GM21381 (cell line): ENCODE results near the gene HOXB9.

Experiments used
- ATAC-seq: cut with Tn5 transposase; IDR thresholded peaks from one replicate; pipeline ENCODE4 v1.9.1; 2021; ENCODE audit warnings: mild to moderate bottlenecking, moderate library complexity; ENCODE audit not compliant: unreplicated experiment

The HOXB9 gene

DNA sequence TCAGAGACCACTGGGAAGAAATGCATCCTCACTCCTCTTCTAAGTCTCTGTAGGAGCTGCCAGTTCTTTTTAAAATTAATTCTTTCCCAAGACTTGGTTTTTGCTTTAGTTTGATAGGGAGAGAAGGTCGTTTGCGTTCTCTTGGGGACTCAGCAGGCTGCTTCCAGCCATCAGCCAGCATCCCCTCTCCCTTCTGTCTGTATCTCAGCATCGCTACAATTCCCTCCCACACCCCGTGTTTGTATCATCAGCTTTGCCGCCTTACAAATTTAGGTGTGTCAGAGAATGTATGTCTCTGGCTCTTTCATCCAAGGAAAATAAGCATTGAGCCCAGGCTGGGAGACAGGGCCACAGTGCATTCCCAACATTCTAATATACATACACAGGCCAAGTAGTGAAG, 26.8 kb downstream of the HOXB9 start:
- no peak for ATAC-seq

DNA sequence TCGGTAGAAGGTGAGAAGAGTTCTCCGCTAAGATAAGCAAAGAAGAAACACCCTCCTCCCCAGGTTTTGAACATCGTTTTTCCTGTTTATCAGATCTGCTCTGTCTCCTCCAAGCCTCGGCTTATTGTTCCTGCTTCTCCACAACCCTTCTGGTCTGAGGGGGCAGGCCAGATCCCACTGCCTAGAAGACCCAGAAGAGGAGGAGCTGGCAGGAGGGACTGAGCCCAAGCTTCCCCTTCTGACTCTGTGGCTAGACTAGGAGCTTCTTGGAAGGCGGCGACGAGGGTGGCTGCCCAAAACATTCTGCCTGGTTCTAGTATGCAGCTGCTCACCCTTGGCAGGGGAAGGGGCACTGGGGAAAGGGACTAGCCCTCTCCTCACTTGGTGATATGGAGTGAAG, 27.4 kb downstream of the HOXB9 start:
- no peak for ATAC-seq

DNA sequence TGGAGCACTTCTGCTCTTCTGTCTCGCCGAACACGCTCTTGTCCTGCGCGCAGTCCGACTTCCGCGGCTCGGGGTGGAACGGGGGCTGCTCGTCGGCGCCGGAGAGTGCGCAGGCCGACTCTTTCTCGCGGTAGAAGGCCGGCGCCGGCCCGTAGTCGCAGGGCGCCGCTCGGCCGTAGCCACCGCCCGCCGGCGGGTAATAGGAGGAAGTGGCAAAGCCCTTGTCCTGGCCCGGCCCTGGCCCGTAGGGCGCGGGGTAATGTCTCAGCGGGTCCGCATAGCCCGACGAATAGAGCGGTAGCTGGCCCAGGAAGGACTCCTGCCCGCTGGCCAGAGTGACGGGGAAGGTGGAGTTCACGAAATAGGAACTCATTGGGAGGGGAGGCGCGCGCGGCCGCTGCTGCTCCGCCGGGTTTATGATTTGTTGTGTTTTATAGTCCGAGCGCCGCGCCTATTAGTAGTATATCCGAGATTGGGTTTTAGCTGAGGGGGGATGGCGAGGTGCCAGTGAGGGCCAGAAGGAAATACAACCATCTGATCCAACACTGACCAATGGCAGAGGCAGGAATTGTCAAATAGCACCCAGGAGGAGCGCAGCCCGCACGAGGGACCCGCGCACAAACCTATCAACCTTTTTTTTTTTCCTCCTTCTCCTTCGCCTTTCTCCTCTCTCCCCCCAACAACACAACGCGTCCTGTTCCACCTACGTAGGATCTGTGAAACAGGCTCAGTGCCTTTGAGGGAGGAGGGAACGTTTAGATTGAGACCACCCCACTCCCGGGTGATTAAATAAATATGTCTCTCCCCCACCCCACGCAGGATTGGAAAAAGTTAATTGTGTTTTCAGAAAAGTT, 28.2 kb downstream of the HOXB9 start:
- no peak for ATAC-seq

DNA sequence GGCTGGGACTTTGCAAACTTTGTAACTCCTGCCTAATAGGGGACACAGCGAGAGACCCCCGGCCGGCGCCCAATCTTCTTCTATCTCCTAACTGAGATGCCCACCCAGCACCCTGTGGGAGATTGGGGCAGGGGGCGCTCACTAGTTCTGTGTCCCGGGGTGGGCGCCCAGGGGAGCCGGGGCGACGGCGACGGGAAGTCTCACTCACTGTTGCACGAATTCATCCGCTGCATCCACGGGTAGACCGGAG, 28.7 kb downstream of the HOXB9 start:
- ATAC-seq: no peak

DNA sequence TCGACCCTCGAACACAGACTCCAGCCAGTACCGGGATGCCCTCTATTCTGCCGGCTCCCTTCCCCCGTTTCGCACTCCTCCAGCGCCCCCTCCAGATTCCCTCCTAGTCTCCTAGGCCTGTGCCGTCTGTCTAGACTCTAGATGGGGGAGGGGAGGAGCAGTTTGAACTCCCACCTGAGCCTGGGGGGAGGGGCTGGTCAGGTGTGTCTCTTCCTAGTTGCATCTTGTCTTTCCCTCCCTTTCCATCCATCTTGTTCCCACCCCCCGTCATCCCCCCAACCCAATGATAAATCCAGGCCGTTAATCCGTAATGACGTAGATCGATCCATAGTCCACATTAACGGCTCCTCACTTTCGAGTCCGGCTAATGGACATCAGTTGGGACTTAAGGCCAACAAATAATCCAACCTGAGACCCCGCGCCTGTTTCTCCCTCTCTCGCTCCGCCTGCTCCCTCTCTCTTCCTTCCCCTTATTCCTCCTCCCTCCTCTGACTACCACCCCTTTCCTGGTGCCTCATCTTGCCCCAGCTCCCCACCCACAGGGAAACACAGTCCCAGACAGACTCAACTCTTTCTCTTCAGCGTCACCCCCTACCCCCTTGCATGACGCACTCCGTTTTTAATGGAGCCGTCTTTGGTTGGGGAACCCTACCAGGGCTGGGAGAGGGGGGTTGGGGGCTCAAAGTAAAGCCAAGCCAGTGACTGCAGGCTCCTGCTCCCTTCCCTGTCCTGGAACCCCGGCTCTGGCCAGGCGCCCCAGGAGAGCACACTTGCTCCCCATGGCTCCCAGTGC, 29.2 kb downstream of the HOXB9 start:
- no peak for ATAC-seq

DNA sequence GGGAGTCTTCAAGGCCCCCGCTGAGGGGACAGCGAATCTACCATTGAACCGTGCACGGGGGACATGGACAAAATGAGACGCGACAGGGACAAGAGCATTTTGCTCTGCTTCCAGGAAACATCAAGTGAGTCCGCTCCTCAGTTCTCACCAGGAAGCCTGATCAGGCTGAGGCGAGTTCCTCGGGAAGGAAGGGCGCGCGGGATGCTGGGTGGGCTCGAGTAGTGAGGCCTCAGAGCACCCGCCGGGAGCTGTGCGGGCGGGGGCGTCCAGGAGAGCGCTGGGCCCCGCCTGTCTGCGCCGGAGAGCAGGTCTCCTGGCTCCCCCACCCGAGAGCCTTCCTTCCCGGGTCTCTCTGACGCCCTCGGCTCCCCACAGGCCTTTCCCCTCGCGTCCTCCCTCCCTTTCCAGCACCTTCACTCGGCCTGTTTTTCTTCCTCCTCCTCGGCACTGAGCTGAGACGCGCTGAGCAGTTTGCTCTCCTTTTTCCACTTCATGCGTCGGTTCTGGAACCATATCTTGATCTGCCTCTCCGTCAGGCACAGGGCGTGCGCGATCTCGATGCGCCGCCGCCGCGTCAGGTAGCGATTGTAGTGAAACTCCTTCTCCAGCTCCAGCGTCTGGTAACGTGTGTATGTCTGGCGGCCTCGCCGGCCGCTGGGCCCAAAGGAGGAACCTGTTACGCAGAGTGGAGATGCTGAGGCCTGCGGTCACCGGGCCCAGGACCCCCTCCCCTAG, 30.0 kb downstream of the HOXB9 start:
- no peak for ATAC-seq

DNA sequence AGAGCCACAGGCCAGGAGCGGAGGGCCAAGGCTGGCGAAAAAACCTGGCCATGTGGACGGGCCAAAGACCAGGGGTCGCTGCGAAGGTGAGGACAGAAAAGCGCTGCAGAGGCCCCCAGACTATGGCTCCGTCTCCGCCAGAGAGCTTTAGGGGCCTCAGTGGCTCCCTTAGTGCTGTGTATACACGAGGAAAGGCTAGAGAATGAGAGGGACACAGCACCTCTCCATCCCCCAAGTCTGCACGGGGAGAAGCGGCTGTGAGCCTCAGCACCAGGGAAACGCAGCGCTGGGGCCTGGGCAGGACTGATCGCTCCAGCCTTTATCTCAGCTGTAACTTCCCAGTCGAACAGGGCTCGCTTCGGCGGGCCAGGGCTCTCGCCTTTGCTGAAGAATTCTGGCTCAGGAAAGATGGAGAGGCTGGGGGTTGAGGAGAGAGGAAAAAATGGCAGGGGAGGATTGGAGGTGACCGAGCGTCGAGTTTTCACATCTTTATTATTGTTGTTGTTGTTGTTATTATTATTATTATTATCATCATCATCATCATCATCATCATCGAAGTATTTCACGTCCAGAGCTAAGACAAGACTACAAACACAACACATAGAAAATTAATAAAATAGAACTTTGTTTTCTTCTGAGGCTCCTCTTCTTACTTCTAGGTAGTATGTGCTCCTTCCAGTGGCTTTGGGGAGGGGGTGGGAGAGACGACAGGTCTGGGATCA, 30.7 kb downstream of the HOXB9 start:
- no peak for ATAC-seq

DNA sequence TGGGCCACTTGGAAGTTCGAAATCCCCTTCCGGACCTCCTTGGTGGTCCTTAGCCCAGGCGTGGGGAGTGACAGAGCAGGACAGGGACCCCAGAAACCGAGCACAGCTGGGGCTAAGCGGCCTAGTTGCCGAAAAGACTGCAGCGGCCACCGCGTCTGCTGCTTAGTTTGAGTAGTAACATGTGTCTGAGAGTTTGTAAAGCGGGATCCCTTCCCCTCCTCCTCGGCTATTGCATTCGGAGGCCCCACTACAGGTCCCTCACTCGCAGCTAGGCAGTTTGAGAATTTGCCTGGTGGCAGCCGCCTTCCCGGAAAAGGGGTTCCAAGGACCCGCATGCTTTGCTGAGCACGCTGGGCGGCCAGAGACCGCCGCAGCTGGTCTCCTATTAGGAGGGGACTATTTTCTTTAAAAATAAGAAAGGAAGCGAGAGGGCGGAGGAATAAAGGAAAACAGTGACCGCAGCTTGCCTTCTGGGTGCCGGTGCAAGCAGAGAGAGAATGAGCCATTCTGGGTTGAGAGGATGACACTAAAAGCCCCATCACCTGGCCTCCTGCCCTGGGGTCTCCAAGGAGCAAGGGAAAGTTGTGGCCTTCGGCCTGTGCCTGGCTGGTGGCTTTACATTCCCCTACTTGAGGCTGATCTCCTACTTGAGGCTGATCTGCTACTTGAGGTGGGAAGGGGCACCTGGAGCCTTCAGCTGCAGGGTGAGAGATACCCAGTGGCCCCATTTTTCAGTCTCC, 31.4 kb downstream of the HOXB9 start:
- no peak for ATAC-seq

DNA sequence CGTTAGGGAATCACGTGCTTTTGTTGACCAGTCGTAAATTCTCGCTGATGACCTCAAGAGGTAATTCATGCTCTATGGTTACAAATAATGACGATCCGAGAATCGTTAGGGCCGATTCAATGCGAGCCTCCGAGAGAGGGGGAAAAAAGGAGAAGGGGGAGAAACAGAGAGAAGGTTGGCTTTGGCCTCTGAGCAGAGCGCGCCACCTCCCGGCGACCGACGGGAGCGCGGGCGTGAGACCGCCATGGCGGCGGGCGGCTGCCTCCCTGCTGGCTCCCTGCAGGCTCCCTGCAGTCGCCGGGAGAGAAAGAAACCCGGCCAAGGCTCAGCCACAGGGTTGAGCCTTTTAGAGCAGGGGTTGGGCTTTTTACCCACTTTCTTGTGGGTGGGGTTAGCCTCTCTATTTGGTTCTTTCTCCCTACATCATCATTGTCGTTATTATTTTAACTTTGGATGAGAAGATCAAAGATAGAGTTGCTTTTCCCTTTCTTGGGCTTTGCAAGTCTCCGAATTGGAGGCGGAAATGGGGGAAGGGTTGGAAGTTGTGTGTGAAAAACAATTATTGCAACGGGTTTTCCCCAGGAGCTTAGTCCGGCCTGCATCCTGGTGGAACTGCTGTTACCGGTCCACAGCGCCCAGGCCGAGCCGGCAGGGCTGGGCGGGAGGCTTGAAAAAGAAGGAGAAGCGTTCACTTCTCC, 32.2 kb downstream of the HOXB9 start:
- ATAC-seq: no peak

DNA sequence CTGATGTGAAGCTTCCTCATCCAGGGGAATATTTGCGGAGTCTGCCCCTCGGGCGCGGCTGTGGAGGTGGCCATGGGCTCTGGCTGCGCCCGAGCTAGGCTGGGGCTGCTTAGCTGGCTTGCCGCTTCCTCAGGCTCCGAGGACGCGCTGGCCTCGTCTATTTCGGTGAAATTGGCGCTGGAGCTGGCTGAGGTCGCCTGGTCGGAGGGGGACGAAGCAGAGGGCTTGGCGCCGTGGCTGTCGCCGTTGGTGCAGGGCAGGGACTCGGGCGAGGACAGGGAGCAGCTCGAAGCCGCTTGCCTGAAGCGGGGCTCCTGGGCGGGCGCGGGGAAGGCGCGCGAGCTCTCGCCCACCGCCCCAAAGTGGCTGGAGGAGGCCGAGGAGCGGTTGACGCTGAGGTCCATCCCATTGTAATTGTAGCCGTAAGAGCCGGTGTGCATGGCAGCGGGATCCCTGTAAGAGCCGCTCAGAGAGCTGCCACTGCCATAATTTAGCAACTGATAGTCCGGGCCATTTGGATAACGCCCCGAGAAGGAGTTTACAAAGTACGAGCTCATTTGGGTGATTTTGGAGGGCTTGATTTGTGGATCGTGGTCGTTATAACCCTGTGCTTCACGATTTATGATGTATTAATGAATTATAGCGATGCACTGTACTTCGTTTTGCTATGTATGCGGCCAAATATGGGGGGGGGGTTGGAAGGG, 32.9 kb downstream of the HOXB9 start, which contains the start of gene HOXB5:
TSS of gene HOXB5 (minus strand) at position 654 of the 704 bp plus-strand sequence. CDS start at position 557, 97 bp downstream.
- ATAC-seq: no peak

DNA sequence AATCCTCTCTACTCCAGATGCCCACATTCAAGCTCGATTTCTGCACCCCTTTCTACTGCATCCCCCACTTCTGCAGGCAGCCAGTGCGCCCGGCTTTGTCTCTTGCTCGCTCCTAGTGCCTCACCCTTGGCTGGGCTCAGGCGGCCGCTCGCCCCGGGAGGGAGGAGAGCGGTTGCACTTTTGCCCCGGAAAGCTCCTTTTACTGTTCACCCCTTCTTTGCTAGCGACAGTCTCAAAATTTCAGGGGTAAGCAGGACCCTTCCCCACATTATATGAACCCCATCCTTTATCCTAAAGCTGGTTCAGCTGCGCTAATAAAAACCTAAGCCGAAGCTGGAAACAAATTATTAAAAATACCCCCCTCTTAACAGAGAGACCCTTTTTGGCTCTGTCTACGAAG, 33.6 kb downstream of the HOXB9 start:
- no peak for ATAC-seq

DNA sequence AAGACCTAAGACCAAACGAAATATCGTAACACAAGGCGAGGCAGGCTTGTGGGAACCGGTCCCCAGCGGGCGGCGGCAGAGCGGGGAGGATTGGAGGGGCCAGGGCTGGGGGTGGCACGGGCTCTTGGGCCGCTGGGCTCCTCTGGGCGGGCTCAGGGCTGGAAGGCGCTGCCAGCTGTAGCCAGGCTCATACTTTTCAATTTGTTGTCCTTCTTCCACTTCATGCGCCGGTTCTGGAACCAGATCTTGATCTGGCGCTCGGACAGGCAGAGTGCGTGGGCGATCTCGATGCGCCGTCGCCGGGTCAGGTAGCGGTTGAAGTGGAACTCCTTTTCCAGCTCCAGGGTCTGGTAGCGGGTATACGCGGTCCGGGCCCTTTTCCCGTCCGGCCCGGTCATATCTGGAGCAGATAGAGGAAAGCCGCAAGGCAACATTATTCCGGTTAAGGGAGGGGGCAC, 34.1 kb downstream of the HOXB9 start:
- no peak for ATAC-seq

DNA sequence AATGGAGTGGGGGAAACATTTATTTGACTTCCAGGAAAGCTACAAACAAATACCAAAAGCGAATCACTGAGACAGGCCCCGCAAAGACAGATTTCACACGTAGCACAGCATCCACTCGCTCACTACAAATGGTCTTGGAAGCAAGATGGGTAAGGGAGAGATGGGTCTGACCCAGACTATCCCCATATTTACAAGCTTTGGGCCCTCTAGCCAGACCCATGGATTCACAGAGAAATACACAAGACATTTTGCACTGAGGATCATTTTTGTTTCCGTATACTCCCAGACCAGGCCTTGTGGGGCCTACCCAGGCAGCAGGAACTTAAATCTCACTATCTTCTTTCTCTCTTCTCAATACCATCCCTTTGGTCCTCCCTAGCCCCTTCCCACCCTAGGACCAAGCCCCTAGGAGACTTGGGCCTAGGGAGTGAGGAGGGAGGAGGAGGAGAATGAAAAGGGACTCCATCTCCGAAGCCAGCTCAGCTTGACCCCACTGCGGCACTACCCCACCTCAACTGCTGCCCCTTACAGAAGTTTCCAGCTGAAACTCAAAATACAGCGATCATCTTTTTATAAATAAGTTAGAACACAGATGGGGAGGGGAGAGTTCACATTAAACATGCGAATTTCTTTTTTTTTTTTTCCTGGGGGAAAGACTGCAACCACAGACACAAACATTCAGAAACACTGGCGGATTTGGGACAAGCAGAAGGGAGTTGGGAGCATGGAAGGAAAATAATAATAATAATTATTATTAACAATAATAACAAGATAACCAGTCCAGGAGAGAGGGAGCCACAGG, 34.7 kb downstream of the HOXB9 start:
- ATAC-seq: no peak

DNA sequence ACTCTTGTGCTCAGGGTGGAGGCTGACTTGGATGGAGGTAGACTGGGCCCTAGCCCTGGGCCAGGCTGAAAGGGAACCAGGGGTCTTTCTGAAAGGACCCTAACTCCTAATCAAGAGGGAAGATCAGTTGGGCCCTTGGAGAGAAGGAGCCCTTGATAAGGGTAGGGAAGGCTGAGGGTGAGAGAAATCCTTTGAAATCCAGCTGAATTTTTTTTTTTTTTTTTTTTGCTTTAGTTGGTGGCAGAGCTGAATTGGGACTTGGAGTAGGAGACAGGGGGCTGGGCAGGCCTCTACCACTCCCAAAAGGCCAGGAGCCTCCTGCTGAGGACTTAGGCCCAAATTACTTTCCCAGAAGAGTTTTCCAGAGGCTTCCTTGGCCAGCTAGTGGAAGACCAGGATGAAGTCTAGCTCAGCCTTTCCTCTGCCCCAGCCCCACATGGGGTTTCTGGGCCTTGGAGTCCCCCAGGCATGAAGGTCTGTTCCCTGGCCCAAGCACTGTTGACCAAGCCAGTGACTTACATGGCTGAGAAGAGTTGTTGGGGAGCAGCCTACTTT, 35.5 kb downstream of the HOXB9 start:
- no peak for ATAC-seq

DNA sequence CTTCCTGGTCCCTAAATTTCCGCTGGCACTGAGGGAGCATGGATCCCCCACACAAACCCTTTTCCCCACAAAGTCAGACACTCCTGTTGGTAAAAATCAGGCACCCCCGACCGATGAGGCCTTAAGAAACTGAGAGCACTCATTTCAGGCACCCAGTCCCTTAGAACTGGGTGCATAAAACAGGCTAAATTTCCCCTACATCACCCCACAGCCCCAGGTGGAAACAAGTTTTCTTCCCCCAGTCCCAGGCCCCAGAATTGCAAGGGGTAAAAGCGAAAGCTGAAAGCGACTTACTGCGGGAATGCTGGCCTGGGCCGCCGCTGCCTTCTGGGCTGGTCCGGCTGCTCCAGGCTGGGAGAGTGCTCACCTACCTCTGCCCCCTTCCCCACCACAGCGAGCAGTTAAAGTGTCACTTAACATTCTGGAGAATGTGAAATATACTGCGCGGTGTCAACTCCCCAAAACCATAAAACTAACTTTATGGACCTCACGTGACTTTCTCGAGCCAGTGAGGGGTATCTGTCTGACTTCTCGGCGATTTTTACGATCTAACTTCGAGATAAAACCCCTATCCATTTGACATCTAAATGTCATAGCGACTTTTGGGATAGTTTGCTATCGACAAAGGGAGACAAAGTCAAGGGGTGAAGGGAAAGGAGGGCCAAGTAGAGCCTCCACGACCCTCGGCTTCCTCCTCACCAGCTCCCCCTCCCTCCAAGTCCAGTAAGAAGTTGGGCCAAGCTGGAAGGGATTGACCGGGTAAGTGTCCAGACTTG, 36.1 kb downstream of the HOXB9 start, which contains the start of gene HOXB3:
TSS of gene HOXB3 (minus strand) at position 411 of the 776 bp plus-strand sequence. CDS start 37,767 bp downstream, outside the sequence.
- no peak for ATAC-seq

DNA sequence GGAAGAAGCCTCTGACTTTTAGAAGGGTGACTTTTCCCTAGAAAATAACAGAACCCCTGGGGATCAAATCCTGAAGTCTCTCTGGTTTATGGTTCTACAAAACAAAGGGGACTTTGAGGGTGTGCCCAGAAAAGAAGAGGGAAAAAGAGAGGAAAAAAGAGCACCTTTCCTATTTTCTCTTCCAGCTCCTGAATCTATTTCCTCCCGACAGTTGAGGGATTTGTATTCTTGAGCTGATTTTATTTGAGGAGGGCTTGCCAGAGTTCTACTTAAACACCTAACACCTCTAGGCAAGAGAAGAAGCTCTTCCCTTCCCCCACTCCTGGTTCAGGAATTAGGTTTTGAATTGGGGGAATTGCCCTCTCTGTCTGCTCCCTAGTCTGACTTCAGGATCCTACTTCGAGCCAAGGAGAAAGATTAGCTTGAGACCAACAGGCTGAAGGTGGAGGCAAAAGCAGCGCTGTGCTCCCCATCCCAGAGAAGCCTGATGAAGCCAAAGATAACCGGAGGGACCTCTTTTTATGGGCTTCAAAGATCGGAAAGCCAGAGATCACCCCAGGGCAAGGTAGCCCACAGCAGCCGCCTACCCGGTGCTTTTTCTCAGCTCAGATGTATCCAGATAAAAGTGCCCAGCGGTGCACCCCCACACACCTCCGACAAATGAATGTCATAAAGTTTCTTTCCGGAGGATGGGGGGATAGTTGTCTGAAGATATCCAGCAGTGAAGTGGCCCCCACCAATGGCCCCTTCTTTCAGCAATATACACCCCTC, 36.9 kb downstream of the HOXB9 start:
- ATAC-seq: no peak
